ENCODE results near the gene FGGY.

FGGY gene

DNA sequence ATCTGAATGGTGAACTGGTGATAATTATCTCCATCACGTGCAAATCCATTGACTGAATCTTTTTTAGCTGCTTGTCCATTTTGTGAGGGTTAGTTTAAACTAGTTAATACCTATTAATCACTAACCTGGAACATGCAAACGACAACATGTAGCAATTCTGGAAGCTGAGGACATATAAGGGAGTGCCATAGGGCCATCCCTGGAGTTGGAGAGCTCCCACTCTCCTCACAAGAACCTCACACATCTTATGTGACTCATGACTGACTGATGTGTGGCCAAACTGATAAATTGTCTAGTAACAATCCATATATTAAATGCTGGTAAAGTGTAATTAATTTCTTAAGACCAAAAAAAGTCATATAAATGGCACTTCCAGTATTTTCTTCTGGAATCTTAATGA is 454.9 kb downstream of the FGGY start:
- DNase-seq = no peak

DNA sequence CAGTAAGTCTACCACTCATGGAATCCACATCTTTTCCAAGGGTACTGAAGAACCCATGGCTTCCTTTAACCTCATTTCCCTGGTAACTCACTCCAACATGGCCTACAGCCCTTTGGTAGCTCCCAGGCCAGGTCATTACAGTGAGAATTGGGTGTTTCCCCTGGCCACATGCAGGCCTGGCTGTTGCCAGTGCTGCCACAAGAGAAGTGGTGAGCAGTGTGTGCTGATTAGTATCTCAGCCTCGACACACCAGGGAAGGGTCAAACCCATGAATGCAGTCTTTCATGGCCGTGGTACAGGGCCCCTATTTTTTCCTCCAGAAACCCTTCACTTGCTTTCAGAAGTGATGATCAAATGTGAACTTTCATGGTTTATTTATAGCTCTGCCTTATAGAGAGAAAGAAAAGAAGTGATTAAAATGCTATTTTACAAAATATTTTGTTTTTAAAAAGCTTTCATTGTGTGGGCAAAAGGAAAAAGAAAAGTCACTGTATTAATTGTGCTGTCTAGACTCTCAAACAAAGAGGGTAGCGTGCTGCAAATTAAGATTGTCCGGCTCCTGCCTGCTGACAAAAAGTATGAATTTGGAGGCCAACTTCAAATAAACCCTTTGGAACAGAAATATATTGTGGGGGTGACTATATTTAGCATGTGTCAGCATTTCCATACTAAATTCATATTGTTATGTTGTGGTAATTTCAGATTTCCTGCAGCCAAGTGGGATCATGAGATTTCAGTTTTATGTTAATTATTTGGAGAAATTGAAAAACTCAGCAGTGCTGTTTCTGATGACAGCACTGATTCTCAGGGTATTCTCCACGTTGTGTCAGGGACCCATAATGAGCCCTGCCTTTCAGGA is 455.9 kb downstream of the FGGY start:
- DNase-seq = no peak

DNA sequence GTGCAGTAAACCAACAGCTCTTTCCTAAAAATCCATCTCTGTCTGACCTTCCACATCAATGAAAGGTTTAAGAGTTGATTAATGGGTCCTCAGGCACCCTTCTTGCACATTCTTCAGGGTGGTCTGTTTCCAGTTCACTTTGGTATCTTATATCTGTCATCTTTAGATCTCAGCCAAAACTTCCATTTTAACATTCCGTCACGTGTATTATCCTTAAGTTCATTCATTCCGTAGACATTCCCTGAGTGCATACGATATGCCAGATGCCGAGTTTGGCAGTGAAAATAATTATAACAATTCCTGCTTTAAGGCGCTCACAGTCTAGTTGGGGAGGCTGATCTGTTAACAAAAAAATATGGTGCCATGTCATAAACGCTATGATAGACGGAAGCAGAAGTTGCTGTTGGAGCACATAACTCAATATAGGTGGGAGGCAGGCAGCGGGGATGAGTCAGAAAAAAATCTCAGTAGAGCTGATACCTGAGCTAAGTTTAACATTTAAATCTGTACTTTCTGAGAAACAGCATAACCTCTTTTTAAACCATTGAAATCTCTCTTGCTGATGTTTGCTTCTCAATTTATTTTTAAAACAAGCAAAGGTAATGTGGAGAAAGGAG is 458.3 kb downstream of the FGGY start:
- DNase-seq = no peak

DNA sequence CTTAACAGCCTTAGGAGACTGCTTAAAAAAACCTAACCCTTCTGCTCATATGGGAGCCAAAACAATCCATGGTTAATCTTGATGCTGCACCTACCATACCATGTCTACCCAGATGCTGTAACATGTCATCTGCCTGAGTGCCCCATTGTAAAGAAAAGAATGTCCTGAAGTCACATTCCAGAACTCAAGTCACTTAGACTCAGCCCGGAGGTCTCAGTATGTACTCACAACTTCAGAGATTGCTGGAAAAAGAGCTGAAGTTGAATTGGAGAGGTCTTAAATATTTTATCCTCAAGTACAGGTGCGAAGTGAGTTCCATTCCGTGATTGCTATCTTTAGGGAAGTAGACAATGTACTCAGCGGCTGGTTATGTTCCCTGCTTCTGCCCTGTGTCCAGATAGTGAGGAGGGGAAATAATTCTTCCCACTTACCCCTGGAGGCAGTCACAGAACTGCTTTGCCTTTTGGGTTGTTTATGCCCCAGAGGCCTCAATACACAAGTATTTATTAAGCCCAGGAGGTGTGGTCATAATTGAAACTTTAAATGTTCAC is 460.4 kb downstream of the FGGY start:
- DNase-seq = no peak

DNA sequence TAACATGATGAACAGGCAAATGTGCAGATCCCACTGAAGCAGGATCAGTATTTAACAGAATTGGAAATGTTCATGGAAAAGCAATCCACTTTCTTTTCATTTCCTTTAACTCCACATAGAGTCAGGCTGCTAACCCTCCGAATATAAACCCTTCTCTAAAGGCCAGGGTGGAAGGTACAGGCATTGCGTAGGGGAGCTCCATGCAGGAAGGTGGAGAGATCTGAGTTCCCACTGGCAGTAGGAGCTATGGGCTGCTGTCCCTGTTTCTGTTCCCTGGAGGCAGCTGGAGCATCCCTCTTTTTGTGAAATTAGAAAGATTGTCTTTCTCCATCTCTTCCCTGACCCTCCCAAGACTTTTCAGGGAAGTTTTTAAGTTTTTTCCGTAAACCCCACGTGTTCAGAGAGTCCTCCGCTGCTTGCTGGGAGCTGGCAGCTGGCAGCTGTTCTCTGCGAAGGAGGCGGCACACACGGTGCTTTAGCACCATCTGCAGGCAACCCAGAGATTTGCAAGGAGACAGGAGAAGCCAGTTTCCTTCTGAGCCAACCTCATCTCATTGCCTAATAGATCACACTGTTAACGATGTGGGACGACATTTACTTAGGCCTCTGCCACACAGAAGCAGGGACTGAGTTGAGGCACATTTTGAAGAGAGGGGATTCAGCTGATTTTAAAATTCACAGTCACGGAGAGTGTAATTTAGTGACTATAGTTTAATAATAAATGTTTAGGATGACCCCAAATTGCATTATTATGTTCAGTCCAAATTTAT is 462.4 kb downstream of the FGGY start:
- DNase-seq = peak; percentile 48

DNA sequence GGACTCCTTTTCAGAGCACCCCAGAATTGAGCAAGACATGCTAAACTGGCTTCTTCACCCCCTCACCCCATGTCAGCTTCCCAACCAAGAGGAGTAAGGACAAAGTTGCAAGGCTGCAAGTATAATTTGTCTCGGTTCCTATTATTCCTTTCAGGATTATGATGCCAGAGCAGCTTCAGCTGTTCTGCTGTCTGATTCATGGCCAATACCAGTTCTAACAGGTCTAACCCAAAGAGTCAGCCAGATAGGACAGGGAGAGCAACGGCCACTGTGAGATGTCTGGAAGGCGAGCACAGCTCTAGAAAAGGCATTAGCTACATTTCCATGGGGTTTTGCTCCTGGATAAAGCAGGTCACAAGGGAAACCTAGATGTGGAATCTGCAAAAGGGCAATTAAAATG is 464.5 kb downstream of the FGGY start:
- DNase-seq = no peak

DNA sequence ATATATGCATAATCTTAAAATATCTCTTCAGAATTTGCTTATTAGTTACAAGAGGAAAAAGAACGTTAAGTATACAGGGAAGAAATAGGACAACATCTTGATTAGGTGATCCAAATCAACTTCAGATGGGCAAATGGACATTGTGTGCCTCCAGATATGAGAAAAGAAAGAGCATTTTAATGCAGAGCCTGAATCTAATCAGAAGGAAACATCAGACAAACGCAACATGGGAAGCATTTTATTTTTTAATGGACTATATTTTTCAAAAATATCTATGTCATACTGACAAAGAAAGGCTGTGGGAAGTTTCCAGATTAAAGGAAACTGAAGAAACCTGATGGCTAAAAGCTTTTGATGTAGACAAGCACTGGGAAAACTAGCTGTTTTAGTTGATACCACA is 466.5 kb downstream of the FGGY start:
- no peak for DNase-seq

DNA sequence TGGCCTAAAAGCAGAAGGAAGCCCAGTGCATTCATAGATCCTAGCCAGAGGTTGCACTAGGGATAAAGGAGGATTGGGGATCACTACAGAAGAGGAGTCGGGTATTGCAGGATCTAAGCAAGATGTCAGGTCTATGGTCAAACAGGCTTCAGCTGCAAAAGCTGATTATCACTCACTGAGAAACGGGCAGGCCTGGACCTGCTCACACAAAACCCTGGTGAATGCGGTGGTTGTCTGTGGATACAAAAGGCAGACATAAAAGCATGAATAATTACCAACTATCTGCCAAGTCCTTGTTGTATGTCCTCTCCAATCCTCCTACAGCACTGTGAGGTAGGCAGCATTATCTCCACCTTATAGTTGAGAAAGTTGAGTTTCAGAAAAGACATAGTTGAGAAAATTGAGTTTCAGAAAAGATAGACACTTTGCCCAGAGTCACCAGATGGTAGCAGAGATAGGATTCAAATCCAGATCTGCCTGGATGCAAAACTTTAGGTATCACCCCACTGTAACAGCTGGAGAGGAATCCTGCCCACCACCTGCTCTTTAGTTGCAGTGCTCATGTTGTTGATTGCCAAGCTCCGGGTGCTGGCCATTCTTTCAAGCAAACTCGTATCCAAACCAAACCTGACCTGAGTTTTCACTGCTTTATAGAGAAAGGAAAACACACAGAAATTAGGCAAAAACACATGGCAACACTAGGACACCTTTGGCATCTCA is 468.3 kb downstream of the FGGY start:
- peak; percentile 10 for DNase-seq

DNA sequence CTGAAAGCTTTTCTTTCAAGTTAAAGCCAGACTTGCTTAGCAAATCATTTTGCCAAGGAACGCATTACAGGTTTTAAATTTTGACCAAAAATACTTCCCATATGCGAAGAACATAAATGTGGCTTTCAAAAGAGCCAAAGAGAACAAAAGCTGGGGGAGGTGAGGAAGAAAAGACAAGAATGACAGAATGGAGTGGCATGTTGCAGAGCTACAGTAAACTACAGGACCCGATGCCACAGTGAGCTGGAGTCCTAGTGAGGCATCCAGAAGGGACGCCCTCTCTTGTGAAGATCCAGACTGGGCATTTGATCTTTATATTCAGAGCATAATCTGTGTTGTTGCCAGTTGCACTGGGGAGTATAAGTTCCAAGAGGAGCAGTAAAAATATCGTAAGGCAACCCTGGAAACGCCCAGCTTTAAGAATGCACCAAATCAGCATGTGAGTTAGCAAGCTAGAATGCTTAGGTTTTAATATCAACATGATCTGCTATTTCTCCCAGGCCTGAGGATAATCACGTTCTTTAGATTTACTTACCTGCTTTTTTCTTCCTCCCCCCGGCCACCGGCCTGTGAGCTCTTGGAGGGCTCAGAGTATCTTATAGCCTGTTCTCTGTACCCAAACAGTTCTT is 469.4 kb downstream of the FGGY start:
- DNase-seq = no peak

DNA sequence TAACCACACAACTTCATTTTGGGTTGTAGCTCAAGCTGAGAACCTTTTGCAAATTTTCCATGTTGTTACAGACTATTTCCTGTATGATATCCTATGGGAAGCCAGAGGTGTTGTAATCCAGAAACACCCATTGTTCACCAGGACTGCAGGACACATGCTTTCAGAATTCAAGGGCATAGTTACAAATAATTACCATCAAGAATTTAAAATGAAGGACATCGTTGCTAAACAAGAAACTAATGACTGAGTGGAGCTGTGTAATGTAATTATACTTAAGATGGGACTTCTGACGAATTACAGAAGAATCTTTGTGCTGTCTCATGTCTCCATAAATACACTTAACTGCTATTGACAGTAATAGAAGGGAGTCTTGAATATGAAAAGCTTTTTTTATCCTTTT is 470.2 kb downstream of the FGGY start:
- no peak for DNase-seq

DNA sequence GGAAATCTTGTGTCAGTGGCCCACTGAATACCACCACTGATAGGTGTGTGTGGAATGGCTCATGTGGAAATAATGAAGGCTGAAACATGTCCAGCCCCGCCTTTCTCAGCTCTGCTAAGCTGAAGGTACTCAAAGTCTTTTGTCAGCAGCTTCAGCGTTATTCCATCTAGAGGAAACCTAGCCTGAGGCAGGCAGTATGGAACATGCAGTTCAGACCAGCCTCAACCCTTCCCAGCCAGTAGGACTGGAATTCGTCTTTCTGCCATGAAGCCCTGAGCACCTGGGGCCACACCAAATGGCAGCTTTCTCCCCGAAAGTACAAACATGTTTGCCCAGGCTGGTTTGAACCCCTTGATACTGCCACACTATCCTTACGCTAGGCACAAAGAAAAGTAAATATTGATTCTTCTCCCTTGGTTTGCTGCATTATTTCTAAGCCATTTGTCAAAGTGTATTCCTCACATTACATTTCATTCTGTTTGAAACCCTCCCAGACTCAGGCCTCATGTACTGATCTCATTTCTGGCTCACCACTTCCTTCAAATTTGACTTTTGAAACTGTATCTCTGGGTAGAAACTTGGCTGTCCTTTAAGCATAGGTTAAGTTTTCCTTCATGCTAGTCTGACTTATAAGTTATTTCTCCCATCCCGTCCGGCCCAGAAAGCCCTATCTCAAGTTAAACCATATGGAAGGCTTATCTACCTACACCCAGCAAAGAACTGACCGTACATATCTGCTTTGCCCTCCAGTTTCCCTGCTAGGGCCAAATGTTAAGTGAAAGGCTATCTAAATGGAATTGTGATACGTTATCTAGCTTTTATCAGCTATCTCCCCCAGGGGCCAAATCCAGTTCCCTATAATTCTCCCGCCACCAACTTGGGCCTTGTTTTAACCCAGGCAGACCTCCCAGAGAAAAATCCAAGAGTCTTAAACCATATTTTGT is 472.2 kb downstream of the FGGY start:
- no peak for DNase-seq

DNA sequence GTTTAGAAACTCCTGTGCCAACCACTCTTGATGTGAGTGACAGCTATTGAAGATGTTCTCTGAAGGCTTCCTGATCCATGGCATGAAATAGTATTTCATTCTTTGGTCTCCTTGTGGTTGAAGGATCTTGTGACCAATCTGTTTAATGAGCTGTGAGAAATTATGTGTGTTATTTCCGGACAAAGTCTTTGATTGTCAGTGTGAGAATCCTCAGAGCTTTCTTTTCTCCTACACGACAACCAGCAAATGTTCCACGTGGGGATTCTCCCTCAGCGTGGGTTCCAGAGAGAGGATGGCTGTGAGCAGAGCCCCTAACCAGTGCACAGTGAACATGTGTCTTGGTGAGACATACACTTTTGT is 472.8 kb downstream of the FGGY start:
- DNase-seq = no peak

DNA sequence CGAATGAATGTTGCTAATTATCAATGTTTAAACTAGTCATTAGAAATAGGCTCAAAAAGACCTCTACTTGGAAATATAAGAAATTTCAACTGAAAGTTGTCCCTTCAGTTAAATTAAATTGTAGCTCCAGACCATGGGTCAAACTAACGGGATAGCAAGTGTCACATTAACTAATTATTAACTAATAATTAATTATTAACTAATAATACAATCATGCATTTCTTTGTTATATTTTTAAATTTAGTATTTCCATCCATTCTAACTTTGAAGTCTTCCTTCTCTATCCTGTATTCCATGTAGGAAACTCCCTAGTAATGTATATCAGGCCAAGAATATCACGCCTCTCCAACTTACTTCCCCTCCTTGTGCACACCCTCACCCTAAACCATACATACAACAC is 474.5 kb downstream of the FGGY start:
- DNase-seq = no peak

DNA sequence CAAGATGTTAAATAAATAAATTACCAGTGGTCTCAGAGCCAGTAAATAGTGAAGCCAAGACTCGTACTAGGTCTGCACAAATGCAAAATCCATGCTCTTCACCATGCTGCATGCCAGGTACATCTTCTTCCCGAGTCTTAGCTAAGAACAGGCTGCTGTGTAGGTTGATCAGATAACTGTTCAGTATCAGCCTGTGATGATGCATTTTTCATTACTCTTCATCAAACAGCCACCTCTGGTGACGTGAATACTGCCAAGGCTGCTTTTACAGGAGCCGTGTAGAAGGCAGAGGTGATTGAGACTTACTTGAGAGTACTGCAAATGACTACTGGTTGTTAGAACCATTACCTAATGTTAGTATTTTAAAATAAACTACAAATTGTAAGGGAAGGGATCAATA is 478.6 kb downstream of the FGGY start:
- DNase-seq = no peak

DNA sequence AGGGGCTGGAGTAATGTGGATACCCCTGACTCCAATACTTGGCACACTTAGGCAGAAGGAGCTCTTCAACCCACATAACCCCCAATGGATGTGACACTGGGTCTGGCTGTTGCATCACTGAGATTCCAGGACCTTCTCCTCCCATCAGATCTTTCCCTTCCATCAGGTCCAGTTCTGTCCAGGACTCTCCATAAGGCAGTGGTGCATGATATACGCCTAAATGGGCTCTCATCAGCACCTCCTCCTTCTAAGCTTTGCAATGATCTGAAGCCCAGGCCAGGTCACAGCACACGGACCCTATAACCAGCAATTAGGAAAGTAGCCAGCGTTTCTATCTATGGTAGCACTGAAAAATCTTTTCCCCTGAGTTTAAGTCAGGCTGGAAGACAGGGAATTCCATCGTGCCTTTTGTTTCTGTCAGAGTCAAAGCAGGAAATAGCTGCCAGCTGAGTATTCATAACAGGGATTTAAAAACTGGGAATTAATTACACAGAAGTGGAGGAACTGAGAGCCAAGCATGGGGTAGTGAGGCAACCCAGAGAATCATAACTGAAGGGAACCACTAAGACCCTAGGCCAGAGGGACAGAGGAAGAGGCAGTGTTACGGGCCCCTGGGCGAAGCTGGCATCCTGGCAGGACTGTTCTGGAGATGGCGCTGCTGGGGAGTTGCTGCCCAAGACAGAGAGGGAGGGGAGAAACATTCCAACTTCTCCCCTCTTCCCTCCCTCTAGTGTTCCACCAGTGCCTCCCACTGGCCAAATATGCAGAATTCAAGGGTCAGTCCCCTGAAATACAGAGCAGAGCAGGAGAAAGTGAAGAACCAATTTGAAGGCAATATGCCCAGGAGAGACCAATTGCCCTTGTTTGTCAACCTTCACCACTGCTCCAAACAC is 480.3 kb downstream of the FGGY start:
- no peak for DNase-seq

DNA sequence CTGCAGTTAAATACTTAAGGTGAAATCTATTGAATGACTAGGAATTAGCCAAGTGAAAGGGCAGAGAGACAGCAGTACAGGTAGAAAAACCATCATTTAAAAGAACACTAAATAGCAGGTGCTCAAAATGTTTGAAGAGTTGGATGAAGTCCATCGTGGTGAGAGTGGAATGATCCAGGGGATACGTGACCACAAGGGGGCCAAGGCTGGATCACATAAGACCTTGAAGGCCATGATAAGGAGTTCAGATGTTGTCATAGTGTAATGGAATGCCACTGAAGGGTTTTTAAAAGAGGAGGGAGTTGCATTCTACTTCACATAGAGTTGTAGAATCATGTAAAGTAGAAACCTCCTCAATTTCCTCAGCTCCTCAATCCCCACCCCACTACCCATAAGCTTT is 483.1 kb downstream of the FGGY start:
- no peak for DNase-seq

DNA sequence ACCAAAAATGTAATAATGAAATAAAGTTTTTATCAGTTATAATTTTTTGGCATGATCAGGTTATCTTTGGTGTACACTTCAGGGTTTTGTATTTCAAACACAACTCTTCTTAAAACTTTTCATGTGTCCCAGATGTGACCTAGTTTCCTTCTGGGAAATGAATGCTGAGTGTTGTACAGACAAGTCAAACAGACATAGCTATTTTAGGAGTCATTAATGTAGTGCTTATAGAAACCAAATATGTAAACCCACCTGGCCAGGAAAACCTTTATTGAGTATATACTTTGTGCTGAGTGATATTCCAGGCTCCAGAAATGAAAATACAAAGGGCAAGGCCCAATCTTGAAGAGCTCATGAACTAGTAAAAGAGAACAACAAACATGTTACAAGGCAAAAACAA is 491.9 kb downstream of the FGGY start:
- no peak for DNase-seq

DNA sequence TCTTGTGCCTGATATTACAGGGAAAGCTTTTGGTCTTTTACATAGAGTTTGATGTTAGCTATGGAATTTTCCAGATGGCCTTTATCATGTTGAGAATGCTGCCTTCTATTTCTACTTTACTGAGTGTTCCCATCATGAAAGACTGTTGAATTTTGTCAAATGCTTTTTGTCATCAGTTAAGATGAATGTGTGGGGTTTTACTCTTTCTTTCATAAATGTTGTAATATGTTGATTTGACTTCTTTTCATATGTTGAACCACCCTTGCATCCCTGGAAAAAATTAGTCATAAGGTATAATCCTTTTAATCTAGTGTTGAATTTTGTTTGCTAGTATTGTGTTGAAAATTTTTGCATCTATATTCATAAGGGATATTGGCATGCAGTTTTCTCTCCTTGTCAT is 501.7 kb downstream of the FGGY start:
- no peak for DNase-seq

DNA sequence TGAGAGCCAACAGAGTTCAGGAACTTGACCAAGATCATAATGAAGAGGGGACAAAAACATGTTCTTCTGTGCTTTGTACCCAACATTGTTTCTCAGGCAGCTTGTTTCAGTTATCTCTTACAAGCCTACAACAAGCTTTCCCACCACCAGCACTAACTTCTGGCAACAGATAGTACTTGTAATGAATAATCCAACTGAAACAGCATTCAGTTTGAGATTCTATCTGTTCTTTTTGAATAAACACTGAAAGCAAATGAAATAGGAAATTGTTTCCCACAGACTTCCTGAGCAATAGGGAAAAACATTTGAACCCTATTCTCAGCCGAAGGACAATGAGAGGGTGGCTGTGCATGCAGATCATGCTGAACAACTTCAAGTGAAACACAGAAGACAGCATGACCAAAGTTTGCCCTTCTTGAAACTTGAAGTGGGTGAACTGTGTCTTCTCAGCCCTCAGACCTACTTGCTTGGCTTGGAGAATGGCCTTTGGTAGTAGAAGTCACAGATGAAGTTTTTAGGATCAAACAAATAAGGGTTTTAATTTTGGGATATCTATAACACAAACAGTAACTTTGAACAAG is 506.7 kb downstream of the FGGY start:
- DNase-seq = no peak

DNA sequence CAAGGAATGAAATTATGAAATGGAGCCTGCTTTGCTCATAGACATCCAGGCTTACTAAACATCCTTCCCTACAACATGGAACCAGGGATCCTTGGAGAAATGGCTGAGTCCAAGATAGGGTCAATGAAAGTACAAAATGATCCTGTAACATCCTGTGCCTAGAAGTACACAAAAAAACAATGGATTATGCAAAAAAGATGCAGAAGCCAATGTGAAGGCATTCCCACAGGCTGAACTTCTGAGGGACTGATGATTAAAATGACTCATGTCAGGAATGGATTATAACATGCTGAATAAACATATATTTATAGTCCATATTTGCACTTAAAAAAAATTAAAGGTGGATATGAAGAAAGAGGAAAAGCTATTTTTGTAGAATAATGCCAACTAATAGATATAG is 507.4 kb downstream of the FGGY start:
- DNase-seq = no peak

Data from DMS79 treated with DMSO at 0.1 percent for 48 hours (cell line).